GM11168 (cell line): ENCODE results near the gene PRPS1L1.

ENCODE experiments used
- in situ Hi-C: fragments of 300-500 bp; cut with MboI; formaldehyde crosslinking; loops from one replicate; pipeline ENCODE4 v1.12.0; 2022; ENCODE audit warnings: low sequenced_read_pairs; ENCODE audit not compliant: unreplicated experiment

PRPS1L1 gene

DNA sequence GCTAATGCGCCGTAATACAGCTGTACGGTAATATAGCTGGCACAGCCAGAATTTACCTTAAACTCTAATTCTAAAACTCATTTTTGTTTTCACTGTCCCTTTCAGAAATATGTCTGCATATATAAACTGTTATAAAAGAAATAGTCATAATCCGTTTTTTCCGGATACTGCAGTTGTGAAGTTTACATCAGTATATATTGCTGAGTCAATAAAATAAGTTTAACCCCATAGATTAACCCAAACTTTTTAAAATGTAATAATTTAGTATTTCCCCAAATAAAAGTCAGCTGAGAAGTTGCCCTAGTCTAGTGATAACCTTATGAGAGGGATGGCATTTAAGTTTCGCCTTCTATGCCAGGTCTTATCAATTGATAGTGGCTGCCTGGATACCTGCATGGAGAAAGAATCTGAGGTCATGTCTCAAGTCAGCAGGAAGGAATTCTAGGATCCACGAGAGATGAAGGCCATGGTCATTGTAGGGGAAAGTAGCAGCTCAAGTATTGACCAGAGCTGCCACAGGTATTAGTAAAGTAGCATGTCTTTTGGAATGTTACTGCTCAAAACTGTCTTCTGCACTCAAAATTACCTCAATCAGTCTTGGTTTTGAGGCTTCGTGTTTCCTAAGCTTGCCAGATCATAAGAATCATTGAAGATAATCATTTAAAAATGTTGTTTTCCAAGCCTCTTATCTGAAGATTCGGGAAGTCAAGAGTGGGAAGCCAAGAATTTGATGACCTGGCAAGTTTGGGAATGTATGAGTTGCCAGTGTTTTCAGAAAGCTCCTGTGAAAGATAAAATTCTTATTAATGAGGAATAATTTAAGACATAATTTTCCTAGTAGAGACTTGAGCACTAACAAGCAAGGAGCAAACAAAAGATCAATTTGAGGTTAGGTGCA, 10.8 kb downstream of the PRPS1L1 start:
- in situ Hi-C loops: no loop called here

DNA sequence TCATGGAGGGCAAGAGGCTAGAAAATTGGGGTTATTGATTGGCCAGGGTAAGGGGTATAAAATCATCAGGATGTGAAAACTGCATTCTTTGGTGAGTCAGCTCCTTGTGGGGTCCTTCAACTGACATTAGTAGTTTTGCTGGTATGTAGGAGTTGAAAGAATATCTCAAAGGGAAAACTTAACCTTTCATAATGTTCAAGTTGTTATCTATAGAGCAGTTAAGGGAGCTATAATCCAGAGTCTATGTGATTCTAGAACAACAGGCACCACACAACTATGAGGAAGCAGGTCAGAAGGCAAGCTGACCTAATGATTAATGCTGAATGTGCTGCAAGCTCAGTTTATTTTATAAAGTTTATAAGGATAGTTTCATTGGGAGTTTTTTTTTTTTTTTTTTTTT, 13.7 kb downstream of the PRPS1L1 start:
- in situ Hi-C loops: no loop called here

DNA sequence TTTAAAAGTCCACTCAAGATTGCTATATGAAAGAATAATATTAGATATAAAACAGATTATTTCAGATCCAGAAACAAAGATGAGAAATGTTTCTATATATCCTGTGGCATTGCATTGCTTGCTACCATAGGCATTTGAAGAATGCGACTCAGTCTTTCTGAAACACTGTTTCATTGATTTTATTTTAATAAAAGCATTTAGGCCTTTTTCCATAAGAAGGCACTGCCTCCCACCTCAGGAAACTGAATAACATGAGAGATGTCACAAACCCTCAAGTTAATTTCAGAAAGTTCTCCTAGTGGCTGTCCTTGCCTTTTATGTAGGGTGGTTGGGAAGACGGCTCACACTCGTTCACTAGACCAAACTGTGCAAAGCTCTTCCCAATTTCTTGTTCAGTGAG, 23.3 kb downstream of the PRPS1L1 start:
- in situ Hi-C loops: no loop called here

DNA sequence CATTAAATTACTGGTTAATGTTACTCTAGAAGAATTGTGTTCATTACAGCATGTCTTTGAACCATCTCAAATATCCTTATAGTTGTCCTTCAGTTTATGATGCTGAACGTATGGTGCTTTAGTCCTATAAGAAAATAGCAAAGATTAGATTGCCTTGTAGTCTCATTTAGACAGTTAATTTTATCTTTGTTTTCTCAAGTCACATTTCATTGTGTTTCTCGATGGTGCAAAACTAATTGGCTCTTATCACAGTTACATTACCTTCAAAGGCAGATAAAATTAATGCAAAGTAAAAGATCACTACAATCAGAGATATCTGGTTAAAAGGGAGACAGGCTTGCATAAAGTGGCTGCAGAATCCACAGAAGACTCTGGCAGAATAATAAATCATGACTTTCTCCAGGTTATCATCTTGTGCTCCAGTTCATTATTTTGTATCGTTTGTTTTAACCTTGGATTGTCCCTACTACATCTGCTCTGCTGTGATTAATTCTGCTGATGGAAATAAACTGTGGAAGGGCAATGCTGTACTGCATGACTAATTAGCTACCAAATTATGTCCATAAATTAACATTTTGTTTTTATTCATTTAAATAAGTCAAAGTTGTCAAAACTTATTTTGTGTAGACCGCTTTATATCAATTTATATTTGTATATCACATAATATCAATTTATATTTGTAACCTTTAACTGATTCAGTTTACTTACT, 24.2 kb downstream of the PRPS1L1 start:
- in situ Hi-C loops: no loop called here

DNA sequence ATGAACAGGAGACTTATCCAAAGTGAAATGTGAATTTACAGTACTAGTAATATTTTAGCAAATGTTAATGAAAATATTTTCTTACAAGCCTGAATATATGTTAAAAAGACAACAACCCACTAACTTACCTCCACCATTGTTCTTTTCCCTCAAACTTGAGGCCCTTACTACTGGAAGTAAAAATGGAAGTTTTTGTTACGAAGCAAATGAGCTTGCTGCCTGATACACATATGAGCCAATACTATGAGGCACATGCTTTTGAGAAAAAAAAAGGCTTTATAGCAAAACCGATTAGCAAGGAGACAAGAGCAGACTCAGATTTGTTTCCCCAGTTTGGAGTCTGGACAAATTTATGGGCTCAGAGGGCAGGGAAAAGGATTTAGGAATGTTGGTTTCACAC, 29.0 kb downstream of the PRPS1L1 start:
- in situ Hi-C loops: loop anchor here (10.0 kb wide), 1 partner anchor 234 kb away; no protein-coding TSS in a partner anchor

DNA sequence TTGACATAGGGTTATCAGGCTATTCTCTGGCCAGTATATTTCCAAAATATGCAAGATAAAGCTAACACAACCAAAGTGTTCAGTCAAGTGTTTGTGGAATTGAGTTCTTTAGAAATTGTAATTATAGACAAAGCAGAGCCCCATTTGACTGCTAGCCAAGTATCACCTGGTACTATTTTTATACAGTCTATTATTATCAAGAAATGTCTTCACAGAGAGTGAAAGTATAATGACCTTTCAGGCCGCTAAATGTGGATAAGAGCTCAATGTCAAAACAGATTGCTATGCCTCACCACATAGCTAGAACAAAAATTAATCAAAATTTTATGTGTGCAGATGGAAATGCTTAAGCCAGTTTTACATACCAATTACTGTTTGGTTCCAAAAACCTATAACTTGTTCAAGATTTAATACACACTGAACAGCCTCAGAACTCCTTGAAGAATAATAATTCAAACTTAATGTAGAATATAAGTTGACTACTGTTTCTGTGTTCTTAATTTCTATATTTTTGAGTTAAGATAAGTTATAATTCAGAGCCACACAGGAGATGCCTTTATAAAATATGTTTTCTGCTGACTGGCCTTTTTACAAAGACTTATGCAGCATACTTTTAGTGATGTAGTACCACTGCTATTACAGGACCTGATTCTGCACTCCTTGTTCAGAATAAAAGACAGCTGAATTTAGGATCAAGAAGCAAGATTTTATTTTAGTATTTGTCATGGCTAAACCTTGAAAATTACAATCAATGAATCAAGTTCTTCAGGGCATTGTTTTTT, 31.0 kb downstream of the PRPS1L1 start:
- in situ Hi-C loops: loop anchor here (10.0 kb wide), 1 partner anchor 232 kb away; no protein-coding TSS in a partner anchor

DNA sequence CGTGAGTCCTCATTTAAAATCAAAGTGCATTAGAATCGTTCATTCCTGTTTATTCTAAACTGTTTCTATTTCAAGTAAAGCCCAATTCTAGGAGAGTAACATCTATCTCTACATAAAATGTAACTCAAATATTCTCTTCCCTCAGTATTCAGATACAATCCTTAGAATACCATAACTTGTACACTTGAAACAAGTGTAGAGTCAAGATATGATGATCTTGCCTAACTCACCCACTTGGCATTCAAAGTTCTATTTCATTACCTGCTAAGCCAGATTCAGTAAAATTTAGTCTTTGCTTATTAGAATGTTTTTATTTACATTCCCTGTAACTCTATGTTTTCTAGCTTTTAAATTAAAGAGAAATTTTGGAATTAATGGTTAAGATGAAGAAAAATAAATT, 31.6 kb downstream of the PRPS1L1 start:
- in situ Hi-C loops: loop anchor here (10.0 kb wide), 1 partner anchor 231 kb away; no protein-coding TSS in a partner anchor

DNA sequence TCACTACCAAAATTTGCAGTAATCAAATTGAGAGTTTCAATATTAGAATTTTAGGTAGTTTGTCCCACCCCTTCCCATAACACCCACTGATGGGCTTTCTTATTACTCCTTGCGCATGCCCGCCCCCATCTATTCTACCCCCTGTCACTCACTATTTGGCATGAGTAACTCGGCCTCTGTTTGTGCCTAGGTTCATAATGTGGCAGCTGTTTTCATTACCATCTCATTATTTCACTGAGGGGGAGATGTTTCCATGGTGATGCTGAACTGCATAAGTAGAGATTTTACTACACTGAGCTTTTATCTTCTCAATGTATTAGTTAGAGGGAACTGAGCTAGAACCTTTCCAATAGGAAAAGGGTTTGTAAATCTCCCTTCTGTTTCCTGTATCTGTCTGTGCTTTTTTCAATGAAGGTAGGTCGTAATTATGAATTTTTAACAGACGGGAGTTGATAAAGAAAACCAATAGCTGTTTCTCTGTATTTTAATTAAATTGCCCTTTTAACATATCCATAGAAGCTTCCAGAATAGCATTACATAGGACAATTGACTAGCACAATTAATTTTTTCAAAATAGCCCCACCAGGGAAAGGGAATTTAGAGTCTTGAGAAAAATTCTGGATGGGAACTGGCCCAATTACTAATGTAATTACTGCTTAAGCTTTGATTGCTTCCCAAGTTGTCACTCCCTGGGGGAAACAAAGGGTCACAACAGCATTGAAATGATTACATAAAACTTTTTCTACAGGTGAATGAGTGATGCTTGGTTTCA, 33.4 kb downstream of the PRPS1L1 start:
- in situ Hi-C loops: loop anchor here (10.0 kb wide), 1 partner anchor 229 kb away; no protein-coding TSS in a partner anchor

DNA sequence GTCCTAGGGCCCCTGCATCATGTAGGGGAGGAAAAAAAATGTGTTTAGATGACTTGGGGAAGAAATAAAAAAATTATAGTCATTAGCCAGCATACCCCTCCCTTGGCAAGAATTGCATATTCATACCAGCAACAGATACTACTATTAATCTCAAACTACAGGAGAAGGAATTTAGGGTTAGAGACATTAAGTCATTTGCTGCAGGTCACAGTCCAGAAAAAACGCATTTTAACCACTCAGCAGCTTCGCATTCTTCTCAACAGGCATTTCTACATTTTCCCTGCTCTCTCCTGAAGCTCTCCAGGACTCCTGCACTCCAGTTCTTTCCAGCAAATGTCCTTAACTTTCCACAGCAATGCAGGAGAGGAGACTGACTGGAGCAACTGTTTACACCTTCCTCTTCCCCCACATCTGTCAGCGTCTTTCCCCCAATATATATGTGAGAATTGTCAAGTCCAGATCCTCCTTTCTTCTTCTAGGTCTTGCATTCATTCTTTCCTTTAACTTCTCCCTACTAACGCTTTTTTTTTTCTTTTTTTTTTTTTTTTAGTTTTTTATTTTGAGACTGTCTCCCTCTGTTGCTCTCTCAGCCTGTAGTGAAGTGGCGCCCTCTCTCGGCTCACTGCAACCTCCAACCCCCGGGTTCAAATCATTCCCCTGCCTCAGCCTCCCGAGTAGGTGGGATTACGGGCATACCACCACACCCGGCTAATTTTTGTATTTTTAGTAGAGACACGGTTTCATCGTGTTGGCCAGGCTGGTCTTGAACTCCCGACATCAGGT, 35.6 kb downstream of the PRPS1L1 start:
- in situ Hi-C loops: loop anchor here (10.0 kb wide), 1 partner anchor 227 kb away; no protein-coding TSS in a partner anchor

DNA sequence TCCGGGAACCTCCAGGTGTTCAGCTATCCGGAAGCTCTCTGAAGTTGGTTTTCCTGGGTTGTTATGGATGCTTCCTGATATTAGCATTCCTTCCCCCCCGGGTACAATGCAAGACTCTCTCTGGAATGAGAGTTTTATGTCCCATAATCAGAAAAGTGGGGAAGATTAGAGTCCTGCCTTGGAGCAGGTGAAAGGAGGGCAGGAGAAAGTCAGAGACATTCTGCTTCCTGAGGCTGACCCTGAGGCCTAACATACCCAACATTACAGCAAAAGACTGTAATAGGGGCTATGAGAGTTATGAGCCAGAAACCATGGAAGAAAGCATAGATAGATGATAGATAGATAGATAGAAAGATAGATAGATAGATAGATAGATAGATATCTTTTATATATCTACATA, 36.9 kb downstream of the PRPS1L1 start:
- in situ Hi-C loops: loop anchor here (10.0 kb wide), 1 partner anchor 226 kb away; no protein-coding TSS in a partner anchor

DNA sequence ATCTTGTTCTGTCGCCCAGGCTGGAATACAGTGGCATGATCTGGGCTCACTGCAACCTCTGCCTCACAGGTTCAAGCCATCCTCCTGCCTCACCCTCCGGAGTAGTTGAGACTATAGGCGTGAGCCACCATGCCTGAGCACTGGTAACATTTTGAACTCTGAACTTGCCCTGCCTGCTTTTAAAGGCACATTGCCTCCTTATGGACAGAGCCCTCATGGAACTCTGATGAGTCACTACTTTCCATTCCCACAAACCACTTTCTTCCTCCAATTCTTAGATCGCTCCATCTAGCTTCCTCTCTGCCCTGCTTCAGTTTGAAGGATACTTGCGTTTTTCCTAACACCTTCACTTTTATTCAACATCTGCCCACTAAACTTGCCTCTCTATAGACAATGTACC, 38.1 kb downstream of the PRPS1L1 start:
- in situ Hi-C loops: no loop called here

DNA sequence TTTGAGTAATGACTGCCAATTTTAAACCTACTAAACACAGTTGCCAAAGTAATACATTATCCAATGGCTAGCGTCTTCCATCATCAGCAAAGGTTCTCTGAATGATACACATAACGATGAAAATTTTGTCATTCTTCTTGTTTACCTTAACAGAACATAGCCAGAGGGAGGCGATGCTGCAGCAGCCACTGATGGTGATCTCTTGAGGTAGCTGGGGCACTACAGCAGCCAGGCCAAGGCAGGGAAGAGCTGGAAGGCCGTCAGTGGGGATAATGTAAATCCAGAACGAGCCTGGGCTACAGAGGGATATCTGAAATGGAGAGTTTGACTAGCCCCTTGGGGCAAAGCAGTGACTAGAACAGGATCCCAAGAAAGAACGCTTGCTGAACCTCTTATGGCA, 38.8 kb downstream of the PRPS1L1 start:
- in situ Hi-C loops: no loop called here

DNA sequence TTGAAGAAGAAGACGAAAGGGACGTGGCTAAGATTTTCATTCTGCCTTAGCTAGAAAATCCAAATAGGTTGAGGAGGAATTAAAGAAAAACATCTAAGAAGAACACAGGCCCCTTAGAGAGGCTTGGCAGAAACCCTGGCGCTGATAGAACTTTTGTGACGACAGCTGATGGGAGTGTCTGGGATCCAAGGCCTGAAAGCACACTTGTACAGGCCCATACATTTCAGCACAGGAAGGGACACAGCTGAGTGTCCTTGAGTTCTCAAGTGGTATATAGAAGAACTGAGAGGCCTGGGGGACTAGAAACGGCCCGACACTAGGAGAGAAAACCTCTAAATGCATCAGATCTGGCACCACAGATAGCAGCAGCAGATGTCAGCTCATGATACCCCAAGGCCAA, 39.5 kb downstream of the PRPS1L1 start:
- in situ Hi-C loops: no loop called here

DNA sequence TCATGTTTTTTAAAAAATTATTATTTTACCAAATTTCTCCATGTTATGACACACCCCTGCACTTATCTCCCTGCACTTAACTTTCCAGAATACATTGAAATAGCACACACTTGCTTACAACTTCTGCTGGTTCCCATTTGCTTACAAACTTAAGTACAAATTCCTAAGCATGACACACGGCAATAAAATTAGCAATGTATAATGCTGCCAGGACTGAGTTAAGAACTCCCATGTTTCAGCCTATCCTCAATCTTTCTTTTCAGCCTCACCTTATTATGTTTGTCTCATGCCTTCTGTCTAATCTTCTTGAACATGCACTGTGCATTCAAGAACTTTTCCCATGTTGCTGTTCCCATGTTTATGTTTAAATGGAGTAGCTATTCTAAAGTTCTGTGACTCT, 40.8 kb downstream of the PRPS1L1 start:
- in situ Hi-C loops: no loop called here

DNA sequence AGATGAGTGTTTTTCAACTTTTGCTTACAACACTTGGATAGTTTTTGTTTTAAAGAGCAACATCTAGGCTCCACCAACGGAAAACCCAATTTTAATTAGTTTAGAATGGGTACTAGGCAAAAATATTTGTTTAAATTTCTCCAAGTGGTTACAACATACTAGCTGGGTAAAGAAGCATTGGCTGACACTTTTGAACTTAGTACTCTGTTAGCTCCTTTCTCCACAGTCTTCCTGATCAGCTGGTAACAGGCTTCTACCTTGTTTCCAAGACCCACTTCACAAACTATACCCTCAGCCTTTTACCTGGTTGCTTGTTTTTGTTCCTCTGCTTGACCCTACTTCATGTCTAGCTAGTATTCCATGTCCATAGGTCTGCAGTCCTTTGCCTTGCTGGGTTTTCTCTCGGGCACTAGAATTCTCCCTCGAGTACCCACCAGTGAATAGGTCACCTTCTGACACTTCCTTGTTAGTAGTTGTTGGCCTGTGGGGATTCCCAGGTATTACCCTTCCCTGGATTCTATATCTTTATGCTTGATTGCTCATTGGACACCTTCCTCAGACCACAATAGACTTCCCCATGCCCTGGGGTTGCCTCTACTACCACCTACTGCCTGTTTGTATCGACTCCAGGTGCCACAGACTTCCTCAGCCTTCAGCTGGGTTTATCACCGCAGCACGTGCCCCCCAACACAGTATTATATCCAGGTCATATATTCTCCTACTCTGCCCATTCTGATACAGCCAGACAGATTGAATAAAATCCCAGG, 42.0 kb downstream of the PRPS1L1 start:
- in situ Hi-C loops: no loop called here

DNA sequence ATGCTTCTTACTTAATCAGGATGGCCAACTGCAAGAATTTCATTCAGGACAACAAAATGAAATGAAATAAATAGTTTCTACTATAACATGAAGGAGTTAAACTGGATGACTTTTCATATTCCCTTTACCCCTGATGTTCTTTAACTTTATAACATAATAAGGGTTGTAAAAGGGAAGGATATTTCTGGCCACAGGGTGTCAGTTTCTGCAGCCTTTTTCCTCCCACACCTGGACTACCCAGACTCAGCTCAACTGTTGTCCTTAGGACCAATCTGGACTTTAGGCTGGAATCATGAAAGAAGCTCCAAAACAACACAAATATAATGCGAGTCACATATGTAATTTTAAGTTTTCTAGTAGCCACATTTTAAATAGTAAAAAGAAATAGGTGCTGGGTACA, 43.4 kb downstream of the PRPS1L1 start:
- in situ Hi-C loops: no loop called here

DNA sequence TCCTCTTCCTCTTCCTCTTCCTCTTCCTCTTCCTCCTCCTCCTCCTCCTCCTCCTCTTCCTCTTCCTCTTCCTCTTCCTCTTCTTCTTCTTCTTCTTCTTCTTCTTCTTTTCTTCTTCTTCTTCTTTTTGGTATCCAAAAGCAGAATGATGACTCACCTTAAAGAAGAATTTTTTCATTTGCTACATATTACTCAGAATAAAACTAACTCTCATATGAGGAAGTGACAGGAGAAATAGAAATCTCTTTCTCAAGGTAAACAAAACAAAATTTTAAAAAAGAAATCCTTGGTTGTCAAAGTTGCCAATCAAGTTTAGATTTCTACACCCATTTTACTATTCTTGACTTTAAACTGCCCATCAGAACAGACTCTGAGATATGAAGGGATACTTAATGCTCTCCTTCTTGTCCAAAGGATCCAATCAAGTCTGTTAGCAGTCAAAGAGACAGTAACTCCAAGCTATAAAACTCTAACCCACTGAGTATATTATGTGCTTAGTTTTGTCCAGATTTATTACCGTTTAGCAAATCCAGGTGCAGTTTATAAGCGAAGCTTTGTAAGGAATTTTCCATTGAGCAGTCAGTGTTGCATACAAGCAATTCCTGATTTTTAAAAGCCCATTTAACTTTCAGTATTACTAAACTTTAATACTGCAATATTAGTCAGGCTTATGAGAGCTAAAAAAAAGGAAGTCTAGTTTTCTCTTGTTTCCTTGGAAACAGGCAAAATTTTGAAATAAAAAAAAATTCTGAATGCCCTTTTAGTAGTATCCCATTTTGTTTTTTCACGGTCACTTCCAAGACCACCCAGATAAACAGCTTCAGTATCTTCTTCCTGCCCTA, 44.2 kb downstream of the PRPS1L1 start:
- in situ Hi-C loops: no loop called here
